Testis (tissue), 2 donors: ENCODE data around the gene ACER3.

Experiments
- POLR2A ChIP-seq: fragments of 450-650 bp; IDR thresholded peaks from one replicate; pipeline ENCODE4 v1.6.1; 2017; ENCODE audit warnings: antibody characterized with exemption, mild to moderate bottlenecking, moderate library complexity
- TF ChIP-seq, protein P1 (sequence below), 3 experiments: fragments of 450-650 bp in 2 of 3; fragments of 200-600 bp in 1 of 3; sonication (generic) in 1 of 3; IDR thresholded peaks; one replicate each; pipeline ENCODE4 v1.5.1; 2016 to 2019; ENCODE audit warnings: antibody characterized with exemption in 3 of 3, mild to moderate bottlenecking in 2 of 3, moderate library complexity in 1 of 3

DNA sequence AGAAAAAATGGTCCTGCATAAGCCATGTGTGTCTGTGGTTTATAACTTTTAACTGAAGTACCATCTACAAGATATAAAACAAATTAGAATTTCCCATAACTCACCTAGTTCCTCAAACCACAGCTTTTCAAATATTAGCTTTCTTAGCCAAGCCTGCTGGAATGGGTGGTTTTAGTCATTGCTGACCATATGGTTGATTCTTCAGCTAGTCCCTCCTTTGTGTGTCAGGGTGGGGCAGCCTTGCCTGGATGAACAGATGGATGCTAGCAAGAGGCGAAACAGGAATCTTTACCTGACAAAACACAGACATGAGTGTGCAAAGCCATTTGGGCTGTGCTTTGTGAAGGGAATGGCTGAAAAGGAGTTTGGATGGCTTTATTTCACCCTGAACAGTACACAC, 166.6 kb downstream of the ACER3 start:
- TF ChIP-seq, protein P1, sequence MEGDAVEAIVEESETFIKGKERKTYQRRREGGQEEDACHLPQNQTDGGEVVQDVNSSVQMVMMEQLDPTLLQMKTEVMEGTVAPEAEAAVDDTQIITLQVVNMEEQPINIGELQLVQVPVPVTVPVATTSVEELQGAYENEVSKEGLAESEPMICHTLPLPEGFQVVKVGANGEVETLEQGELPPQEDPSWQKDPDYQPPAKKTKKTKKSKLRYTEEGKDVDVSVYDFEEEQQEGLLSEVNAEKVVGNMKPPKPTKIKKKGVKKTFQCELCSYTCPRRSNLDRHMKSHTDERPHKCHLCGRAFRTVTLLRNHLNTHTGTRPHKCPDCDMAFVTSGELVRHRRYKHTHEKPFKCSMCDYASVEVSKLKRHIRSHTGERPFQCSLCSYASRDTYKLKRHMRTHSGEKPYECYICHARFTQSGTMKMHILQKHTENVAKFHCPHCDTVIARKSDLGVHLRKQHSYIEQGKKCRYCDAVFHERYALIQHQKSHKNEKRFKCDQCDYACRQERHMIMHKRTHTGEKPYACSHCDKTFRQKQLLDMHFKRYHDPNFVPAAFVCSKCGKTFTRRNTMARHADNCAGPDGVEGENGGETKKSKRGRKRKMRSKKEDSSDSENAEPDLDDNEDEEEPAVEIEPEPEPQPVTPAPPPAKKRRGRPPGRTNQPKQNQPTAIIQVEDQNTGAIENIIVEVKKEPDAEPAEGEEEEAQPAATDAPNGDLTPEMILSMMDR (IDR thresholded peaks at IDR 0.05): no peak
- no peak for TF ChIP-seq POLR2A
